Measurements from ENCODE around the gene SPINK9.

The SPINK9 gene

GRCh38 chr5:148372893-148373292, 37.5 kb downstream of the SPINK9 start:
- H3K9ac ChIP-seq (ENCODE audit: low read depth, low read length): no peak overlapping the region
- H3K4me3 ChIP-seq (ENCODE audit: low read depth, low read length): no peak overlapping the region
- H3K36me3 ChIP-seq (ENCODE audit: control insufficient read depth, insufficient read depth, low read length): no peaks in the 10 kb centered on the region
- no peaks in the 10 kb centered on the region for H3K9me3 ChIP-seq (ENCODE audit: control insufficient read depth, insufficient read depth, low read length)
- no peaks in the 10 kb centered on the region for H3K27me3 ChIP-seq (ENCODE audit: control insufficient read depth, insufficient read depth, low read length)
- no peaks in the 10 kb centered on the region for H3K4me1 ChIP-seq (ENCODE audit: control insufficient read depth, insufficient read depth, low read length)

GRCh38 chr5:148374690-148375360, 39.5 kb downstream of the SPINK9 start:
- no peak overlapping the region for H3K4me3 ChIP-seq (ENCODE audit: low read depth, low read length)
- H3K9ac ChIP-seq (ENCODE audit: low read depth, low read length): no peak overlapping the region
- no peaks in the 10 kb centered on the region for H3K27me3 ChIP-seq (ENCODE audit: control insufficient read depth, insufficient read depth, low read length)
- H3K9me3 ChIP-seq (ENCODE audit: control insufficient read depth, insufficient read depth, low read length): no peaks in the 10 kb centered on the region
- no peaks in the 10 kb centered on the region for H3K36me3 ChIP-seq (ENCODE audit: control insufficient read depth, insufficient read depth, low read length)
- no peaks in the 10 kb centered on the region for H3K4me1 ChIP-seq (ENCODE audit: control insufficient read depth, insufficient read depth, low read length)

DNA sequence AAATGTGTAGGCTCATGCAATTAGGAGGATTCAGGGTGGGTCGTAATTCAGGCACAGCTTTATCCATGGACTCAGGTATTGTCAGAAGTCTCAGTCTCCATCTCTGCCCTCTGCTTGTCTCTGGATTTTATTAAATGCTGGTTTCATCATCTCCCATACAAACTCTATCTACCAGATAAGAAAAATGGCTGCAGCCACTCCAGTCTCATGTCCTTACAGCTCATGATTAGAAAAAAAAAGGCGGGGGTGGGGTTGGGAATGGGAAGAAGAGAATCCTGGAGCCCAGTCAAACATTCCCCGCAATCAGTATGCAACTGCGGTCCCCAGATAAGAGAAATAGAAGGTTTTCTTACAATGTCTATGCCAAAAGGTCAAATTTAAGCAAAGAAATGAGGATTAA, 40.8 kb downstream of the SPINK9 start:
- Histone ChIP-seq H3K4me3 (ENCODE audit: low read depth, low read length) (no peak overlapping the region), H3K27me3 (ENCODE audit: control insufficient read depth, insufficient read depth, low read length) (no peaks in the 10 kb centered on the region), H3K9me3 (ENCODE audit: control insufficient read depth, insufficient read depth, low read length) (no peaks in the 10 kb centered on the region), H3K9ac (ENCODE audit: low read depth, low read length) (no peak overlapping the region), H3K36me3 (ENCODE audit: control insufficient read depth, insufficient read depth, low read length) (no peaks in the 10 kb centered on the region), H3K4me1 (ENCODE audit: control insufficient read depth, insufficient read depth, low read length) (no peaks in the 10 kb centered on the region)

DNA sequence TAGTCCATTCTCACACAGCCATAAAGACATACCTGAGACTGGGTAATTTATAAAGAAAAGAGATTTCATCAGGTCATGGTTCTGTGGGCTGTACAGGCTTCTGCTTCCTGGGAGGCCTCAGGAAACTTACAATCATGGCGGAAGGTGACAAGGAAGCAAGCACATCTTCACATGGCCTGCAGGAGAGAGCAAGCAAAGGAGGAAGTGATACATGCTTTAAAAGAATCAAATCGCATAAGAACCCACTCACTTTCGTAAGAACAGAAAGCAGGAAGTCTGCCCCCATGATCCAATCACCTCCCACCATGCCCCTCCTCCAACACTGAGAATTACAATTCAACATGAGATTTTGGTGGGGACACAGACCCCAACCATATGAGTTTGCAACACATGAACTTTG, 43.3 kb downstream of the SPINK9 start:
- H3K27me3 ChIP-seq (ENCODE audit: control insufficient read depth, insufficient read depth, low read length): no peaks in the 10 kb centered on the region
- no peaks in the 10 kb centered on the region for H3K9me3 ChIP-seq (ENCODE audit: control insufficient read depth, insufficient read depth, low read length)
- no peaks in the 10 kb centered on the region for H3K4me1 ChIP-seq (ENCODE audit: control insufficient read depth, insufficient read depth, low read length)
- H3K4me3 ChIP-seq (ENCODE audit: low read depth, low read length): no peak overlapping the region
- no peaks in the 10 kb centered on the region for H3K36me3 ChIP-seq (ENCODE audit: control insufficient read depth, insufficient read depth, low read length)
- no peak overlapping the region for H3K9ac ChIP-seq (ENCODE audit: low read depth, low read length)

DNA sequence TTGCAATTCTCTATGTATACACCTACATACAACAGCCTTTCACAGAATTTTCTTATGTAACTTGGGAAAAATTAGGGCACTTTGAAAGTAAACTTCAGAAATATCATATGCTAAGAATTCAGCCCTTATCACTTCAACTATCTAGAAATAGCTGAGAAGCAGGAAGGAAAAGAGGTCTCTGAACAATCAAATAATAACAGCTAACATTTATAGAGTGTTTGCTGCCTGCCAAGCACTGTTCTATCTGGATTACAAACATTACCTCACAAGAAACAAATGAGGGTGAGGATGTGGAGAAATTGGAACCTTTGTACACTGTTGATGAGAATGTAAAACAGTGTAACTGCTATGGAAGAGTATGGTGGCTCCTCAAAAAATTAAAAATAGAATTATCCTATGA, 44.0 kb downstream of the SPINK9 start:
- Histone ChIP-seq H3K4me1 (ENCODE audit: control insufficient read depth, insufficient read depth, low read length) (no peaks in the 10 kb centered on the region), H3K9ac (ENCODE audit: low read depth, low read length) (no peak overlapping the region), H3K9me3 (ENCODE audit: control insufficient read depth, insufficient read depth, low read length) (no peaks in the 10 kb centered on the region), H3K4me3 (ENCODE audit: low read depth, low read length) (no peak overlapping the region), H3K27me3 (ENCODE audit: control insufficient read depth, insufficient read depth, low read length) (no peaks in the 10 kb centered on the region), H3K36me3 (ENCODE audit: control insufficient read depth, insufficient read depth, low read length) (no peaks in the 10 kb centered on the region)

DNA sequence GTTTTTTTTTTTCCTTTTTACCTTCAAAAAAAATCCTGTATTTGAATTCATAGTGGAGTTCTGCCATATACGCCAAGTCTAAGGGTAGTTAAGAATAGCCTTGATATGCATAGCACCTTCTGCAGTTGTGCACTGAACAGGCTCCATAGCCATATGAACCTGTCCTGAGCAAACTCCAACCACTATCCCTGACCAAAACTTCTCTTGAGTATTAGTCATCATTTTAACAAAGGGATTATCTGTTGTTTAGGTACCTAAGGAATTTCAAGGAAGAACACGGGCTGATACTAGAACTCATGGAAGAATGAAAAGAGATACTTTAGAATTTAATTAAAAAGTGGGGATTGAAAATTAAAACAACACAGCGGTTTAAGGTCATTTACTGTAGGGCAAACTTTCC, 46.5 kb downstream of the SPINK9 start:
- Histone ChIP-seq H3K9me3 (ENCODE audit: control insufficient read depth, insufficient read depth, low read length) (no peaks in the 10 kb centered on the region), H3K36me3 (ENCODE audit: control insufficient read depth, insufficient read depth, low read length) (no peaks in the 10 kb centered on the region), H3K4me3 (ENCODE audit: low read depth, low read length) (no peak overlapping the region), H3K4me1 (ENCODE audit: control insufficient read depth, insufficient read depth, low read length) (peaks cover 2% of the 10 kb centered on the region), H3K9ac (ENCODE audit: low read depth, low read length) (no peak overlapping the region), H3K27me3 (ENCODE audit: control insufficient read depth, insufficient read depth, low read length) (no peaks in the 10 kb centered on the region)

DNA sequence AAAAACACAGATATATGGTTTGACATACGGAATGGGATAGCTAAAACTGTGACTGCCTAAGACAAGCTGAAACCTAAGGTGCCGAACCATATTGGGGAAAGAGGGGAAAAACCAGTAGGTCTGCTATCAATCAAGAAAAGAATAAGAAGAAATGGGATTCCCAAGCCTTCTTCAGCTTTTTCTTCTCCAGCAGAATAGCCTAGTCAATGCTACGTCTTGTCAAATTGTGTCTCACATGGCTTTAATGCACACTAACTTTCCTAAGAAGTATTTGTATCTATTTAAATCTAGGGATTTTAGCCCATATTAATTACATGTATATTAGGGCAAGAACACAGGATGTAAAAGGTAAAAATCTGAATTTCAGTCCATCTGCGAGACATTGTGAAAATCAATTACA, 47.6 kb downstream of the SPINK9 start:
- Histone ChIP-seq H3K27me3 (ENCODE audit: control insufficient read depth, insufficient read depth, low read length) (no peaks in the 10 kb centered on the region), H3K9ac (ENCODE audit: low read depth, low read length) (peak overlapping the region; percentile 55), H3K9me3 (ENCODE audit: control insufficient read depth, insufficient read depth, low read length) (no peaks in the 10 kb centered on the region), H3K4me3 (ENCODE audit: low read depth, low read length) (peak overlapping the region; percentile 95), H3K4me1 (ENCODE audit: control insufficient read depth, insufficient read depth, low read length) (peaks cover 2% of the 10 kb centered on the region), H3K36me3 (ENCODE audit: control insufficient read depth, insufficient read depth, low read length) (no peaks in the 10 kb centered on the region)

DNA sequence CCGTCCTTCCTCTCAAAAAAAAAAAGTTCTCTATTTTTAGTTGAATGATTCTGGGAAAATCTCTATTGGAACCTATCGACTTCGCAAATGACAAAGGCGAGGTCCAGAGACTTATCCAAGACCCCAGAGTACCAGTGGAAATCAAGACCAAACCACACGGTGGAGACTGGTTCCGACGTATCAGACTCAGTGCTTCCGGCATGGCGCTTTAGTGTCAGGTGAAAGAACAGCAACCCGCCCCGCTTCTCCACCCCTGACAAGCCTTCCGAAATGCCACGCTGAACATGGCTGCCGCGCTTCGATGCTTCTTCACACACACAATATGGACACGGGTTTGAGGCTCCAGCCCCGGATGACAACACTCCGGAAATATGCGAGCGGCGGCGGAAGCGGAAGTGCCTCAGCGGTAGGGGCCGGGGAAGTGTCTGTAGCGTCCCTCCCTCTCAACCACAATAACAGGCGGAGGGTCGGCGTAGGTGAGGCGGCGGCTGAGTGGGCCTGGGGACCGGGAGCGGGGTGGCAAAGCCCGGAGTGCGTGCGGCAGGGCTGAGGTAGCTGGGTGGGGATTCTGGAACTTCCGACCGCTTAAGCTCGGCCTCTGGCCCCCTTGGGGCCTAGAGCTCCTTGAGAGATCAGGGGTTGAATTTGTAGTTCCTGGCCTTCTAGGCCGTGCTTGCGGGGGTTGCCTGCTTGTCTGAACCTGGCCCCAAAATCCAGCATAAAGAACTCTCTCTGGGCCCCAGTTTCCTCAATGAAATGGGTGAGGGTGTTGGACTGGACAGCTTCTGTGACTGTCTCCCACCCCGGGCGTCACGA, 48.4 kb downstream of the SPINK9 start, which contains the start of gene FBXO38:
TSS of gene FBXO38 (plus strand) at position 395 of the 816 bp plus-strand sequence. CDS start 10,819 bp downstream, outside the sequence.
- no peaks in the 10 kb centered on the region for H3K27me3 ChIP-seq (ENCODE audit: control insufficient read depth, insufficient read depth, low read length)
- no peaks in the 10 kb centered on the region for H3K9me3 ChIP-seq (ENCODE audit: control insufficient read depth, insufficient read depth, low read length)
- H3K36me3 ChIP-seq (ENCODE audit: control insufficient read depth, insufficient read depth, low read length): no peaks in the 10 kb centered on the region
- H3K4me3 ChIP-seq (ENCODE audit: low read depth, low read length): peak within 1 kb of the TSS; percentile 95
- H3K9ac ChIP-seq (ENCODE audit: low read depth, low read length): peak within 1 kb of the TSS; percentile 89
- H3K4me1 ChIP-seq (ENCODE audit: control insufficient read depth, insufficient read depth, low read length): peaks cover 2% of the 10 kb centered on the region

- Histone ChIP-seq H3K9me3 (ENCODE audit: control insufficient read depth, insufficient read depth, low read length) (no peaks in the 10 kb centered on the region), H3K36me3 (ENCODE audit: control insufficient read depth, insufficient read depth, low read length) (no peaks in the 10 kb centered on the region), H3K4me3 (ENCODE audit: low read depth, low read length) (peak overlapping the region; percentile 95), H3K27me3 (ENCODE audit: control insufficient read depth, insufficient read depth, low read length) (no peaks in the 10 kb centered on the region), H3K9ac (ENCODE audit: low read depth, low read length) (peak overlapping the region; percentile 89), H3K4me1 (ENCODE audit: control insufficient read depth, insufficient read depth, low read length) (peaks cover 2% of the 10 kb centered on the region)
Measured at GRCh38 chr5:148384380-148384737, 49.0 kb downstream of the SPINK9 start.

- no peak overlapping the region for H3K9ac ChIP-seq (ENCODE audit: low read depth, low read length)
- H3K9me3 ChIP-seq (ENCODE audit: control insufficient read depth, insufficient read depth, low read length): no peaks in the 10 kb centered on the region
- H3K36me3 ChIP-seq (ENCODE audit: control insufficient read depth, insufficient read depth, low read length): no peaks in the 10 kb centered on the region
- H3K4me3 ChIP-seq (ENCODE audit: low read depth, low read length): peak overlapping the region; percentile 95
- peaks cover 2% of the 10 kb centered on the region for H3K4me1 ChIP-seq (ENCODE audit: control insufficient read depth, insufficient read depth, low read length)
- H3K27me3 ChIP-seq (ENCODE audit: control insufficient read depth, insufficient read depth, low read length): no peaks in the 10 kb centered on the region
Measured at GRCh38 chr5:148385094-148385493, 49.7 kb downstream of the SPINK9 start.

DNA sequence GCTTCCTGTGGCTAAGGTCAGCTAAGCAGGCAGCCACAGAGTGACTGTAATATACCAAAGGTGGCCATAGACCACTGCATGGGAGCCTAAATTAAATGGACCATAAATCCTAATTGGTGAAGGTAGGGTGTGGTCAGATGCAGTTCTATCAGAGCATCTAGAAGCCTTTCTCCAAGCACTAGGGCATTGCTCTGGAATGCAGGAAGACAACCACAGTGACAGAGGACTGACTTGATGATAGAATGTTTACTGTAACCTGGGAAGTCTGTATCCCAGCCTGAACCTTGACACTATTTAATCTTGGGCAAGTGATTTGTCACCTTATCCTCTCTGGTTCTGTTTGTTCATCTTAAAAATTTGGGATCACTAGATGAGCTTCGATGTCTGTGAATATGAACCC, 50.7 kb downstream of the SPINK9 start:
- Histone ChIP-seq H3K27me3 (ENCODE audit: control insufficient read depth, insufficient read depth, low read length) (no peaks in the 10 kb centered on the region), H3K36me3 (ENCODE audit: control insufficient read depth, insufficient read depth, low read length) (no peaks in the 10 kb centered on the region), H3K9ac (ENCODE audit: low read depth, low read length) (no peak overlapping the region), H3K4me3 (ENCODE audit: low read depth, low read length) (no peak overlapping the region), H3K4me1 (ENCODE audit: control insufficient read depth, insufficient read depth, low read length) (peaks cover 2% of the 10 kb centered on the region), H3K9me3 (ENCODE audit: control insufficient read depth, insufficient read depth, low read length) (no peaks in the 10 kb centered on the region)

- H3K36me3 ChIP-seq (ENCODE audit: control insufficient read depth, insufficient read depth, low read length): no peaks in the 10 kb centered on the region
- H3K9me3 ChIP-seq (ENCODE audit: control insufficient read depth, insufficient read depth, low read length): no peaks in the 10 kb centered on the region
- peaks cover 4% of the 10 kb centered on the region for H3K4me1 ChIP-seq (ENCODE audit: control insufficient read depth, insufficient read depth, low read length)
- H3K27me3 ChIP-seq (ENCODE audit: control insufficient read depth, insufficient read depth, low read length): no peaks in the 10 kb centered on the region
- no peak overlapping the region for H3K4me3 ChIP-seq (ENCODE audit: low read depth, low read length)
- H3K9ac ChIP-seq (ENCODE audit: low read depth, low read length): no peak overlapping the region
Measured at GRCh38 chr5:148387325-148387724, 52.0 kb downstream of the SPINK9 start.
